Erythroblast (primary cell): ENCODE data around the gene DPH3.

Experiments used
- GATA1 ChIP-seq: IDR thresholded peaks from 2 replicates; pipeline ENCODE4 v1.6.1; 2011; ENCODE audit warnings: low read depth, mild to moderate bottlenecking, control low read depth, low read length, moderate library complexity
- POLR2A ChIP-seq: IDR thresholded peaks from 2 replicates; pipeline ENCODE4 v1.6.1; 2011; ENCODE audit warnings: mild to moderate bottlenecking, low read length

DNA sequence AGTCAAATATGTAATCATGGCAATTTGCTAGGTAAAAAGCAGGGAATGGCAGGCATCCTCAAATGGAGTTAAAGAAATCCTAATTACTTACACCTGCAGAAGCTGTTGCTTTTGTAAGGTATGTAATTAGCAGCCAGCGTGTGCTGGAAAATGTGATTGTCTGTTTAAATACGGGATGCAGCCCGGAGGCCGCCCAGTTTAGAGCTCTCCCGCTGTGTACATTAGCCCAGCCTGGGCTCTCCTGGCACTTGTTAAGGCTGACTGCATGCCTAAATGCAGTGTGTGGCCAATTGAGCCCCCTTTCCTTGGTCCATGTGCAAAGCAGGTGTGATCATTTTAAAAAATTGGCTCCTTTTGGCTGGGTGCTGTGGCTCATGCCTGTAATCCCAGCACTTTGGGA lies 9.0 kb downstream of the DPH3 start:
- TF ChIP-seq POLR2A (no peak), GATA1 (no peak)
